GM18907 (cell line): Measurements from ENCODE around the gene MN1.

Source experiments
- ATAC-seq: cut with Tn5 transposase; IDR thresholded peaks from one replicate; pipeline ENCODE4 v1.9.1; 2021; ENCODE audit warnings: mild to moderate bottlenecking, moderate library complexity; ENCODE audit not compliant: unreplicated experiment

MN1 gene

DNA sequence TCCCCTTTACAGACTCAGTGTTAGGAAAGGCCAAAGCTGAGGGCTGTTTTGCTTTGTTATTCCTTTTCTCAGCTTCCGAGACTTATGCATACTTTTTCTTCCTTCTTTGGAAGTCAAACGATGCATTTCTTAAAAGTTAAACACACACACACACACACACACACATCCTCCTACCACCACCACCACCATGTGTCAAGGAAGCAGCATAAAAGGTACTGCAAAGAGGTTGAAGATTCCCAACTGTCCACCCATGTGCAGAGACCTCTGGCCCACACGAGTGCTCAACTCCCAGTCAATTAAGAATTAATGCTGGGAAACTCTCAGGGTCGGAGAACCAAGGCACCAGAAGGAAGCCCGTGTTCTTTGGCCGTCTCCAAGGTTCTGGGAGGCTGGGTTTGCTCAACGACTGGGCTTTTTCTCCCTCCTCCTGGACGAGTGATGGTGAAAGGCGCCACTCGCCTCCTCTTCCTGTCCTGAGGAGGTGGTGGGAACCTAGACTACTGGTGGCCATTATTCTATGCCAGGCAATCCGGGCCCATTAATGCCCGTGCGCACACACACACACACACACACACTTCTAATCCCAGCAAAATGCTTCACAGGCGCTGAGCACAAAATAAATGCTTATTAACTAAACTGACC, 15.1 kb downstream of the MN1 start:
- no peak for ATAC-seq

DNA sequence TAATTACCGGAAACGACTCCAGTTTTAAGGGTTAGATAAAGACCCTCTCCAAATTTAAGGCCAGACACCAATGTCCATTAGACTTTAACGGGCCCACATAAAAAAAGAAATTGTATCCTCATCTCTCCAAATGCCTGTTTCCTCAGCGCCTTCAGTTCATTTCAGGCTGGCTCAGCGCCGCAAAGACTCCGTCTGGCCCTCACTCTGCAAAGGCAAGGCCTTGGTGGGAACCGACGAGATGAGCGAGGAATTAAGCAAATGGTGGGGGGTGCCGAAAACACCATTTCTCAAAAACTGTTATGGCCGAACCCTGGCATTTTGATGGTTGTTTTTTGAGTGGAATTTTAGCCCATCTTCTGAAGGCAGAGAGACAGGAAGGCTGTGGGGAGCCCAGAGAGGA, 15.7 kb downstream of the MN1 start:
- no peak for ATAC-seq

DNA sequence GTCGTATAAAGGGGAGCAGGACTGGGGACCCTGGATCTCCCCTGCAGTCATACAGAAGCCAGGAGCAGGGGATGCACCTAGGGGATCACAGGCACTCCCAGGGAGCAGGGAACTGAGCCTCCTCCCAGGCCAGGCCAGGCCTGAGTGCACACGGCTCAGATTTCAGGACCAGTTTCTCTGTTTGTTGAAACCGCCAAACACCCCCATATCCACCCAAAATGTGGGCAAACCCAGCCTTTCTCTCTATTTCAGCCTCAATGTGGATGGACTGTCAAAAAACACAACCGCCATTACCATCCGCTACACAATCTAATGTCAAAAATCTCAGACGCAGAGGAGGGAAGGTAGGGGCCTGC, 17.5 kb downstream of the MN1 start:
- no peak for ATAC-seq

DNA sequence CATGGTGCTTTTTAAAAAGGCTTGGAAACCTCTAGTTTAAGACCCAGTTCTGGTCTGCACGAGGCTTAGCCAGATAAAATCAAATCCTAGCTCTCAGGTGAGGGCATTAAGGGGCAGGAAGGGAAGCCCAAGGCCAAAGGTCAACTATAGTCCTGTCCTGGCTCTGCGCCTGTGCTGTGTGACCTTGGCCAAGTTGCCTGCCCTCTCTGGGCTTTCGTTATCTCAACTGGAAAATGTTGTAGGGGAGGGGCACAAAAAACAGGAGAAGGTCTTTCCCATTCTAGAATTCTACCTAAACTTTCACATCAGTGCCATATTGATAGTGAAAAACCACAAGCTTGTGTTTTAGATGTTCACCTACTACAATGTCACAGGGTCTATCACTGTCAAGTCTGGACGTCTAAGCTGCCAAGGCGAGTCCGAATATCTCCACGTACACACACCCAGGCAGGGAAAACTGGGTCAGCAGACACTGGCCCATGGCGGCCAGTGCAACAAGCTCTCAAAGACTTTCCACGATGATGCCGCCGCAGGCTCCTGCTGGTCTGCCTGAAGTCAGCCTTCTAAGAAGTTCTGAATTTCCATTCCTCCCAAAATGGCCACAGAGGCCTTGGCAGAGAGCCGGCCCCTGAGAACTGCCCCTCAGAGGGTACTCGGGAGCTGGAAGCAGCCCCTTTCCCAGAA, 18.0 kb downstream of the MN1 start:
- no peak for ATAC-seq

DNA sequence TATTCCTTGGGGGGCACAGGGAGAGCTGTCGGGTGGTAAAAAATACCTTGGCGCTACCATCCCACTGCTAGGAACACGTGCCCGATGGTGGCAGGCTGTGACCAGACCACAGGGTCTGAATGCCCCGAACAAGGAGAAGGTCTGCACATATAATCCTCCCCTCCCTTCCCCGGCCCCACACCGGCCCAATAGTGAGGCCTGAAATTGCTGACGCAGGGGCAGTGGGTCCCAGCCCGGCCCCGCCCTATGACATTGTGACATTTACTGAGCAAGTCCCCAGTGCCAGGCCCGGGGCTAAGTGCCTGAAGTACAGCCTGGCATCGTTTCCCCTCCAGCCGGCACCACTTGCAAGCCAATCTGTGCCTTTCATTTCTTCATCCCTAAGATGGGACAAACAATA, 19.5 kb downstream of the MN1 start:
- no peak for ATAC-seq

DNA sequence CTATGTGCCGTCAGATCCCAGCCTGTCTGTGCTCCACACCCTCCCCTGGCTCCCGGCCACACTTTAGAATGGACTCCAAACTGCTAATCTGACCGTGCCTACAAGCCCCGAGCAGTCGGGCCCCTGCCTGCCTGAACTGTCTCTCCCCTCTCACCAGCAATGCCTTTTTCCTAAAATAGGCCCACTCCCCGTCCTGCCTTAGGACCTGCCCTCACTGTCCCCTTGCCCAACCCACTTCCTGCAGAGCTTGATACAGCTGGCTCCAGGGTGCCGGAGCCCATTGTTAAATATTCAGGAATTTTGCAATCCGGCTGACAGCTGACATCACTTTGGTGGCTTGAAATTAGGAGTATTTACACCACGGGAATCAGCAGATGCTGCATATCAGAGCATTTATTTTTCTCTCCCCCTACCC, 21.4 kb downstream of the MN1 start:
- ATAC-seq: no peak

DNA sequence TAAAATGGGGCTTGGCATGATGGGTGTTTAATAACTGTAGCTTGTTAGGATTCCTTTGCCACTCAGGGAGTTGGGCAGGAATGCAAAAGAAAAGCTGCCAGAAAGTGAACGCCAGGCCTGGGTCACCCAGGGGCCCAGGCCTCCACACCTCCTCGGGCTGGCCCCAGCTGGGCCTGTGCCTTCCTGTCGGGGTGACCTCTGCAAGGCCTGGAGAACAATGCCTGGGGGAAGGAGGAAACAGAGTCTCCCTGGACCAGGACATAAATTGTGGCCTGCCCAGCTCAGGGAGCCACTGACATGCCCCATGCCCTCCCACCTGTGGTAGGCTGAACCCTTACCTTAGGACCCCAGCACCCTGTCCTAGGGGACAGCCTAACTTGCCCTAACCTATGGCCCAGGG, 21.9 kb downstream of the MN1 start:
- no peak for ATAC-seq

DNA sequence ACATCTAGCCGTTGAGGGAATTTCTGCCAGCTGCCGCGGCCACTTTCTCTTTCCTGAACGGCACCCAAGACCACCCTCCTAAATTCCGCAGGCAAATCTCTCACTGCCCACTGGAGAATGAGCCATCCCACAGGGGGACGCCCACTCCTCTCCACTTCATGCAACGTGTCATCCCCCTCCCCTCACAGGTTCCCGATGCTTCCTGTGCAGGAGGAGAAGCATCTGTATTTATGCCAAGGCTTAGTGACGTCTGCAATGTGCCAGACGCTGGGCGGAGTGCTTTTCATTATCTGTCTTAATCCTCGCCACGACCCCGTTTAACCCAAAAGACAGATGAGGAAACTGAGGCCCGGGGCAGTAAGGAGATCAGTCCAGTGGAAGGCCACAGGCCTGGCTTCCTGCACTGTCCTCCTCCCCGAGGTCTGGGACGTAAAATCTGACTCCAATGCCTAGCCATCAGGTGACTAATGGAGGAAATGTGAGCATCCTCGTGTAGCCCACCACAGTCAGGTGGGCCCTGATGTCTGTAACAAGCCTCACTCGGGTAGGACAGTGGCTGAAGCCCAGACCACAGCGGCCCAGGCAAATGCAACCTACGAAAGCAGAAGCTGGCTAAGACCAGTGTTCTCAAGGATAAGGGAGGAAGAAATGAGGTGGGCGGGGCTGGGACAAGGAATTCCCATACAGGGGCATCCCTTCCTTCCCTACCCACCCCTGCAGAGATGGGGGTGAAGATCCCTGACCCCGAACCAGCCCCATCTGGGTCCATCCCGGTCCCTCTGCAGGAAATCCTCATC, 23.1 kb downstream of the MN1 start:
- no peak for ATAC-seq

DNA sequence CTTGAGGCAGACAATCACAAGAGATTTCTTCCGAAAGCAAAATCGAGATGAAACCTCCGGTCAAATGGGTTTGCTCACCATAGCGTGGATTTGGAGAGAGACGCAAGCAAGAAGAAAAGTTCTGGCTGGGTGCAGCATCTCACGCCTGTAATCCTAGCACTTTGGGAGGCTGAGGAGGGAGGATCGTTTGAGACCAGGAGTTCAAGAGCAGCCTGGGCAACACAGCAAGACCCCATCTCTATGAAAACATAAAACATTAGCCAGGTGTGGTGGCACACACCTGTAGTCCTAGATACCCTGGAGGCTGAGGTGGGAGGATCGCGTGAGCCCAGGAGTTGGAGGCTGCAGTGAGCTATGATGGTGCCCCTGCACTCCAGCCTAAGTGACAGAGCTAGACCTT, 24.4 kb downstream of the MN1 start:
- no peak for ATAC-seq

DNA sequence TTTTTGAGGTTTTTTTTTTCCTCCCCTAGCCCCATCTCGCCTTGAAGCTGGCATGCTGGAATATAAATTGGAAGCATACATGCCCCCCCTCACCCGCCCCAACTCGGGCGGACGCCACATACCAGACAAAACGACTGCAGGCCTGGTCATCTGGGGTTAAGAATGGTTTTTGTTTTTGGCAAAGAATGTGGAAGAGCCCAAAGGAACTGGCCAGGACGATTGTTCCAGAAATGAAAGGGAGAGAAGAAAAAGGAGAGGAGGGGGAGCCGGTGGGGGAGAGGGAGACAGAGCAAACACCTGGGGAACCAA, 25.0 kb downstream of the MN1 start:
- ATAC-seq: no peak

DNA sequence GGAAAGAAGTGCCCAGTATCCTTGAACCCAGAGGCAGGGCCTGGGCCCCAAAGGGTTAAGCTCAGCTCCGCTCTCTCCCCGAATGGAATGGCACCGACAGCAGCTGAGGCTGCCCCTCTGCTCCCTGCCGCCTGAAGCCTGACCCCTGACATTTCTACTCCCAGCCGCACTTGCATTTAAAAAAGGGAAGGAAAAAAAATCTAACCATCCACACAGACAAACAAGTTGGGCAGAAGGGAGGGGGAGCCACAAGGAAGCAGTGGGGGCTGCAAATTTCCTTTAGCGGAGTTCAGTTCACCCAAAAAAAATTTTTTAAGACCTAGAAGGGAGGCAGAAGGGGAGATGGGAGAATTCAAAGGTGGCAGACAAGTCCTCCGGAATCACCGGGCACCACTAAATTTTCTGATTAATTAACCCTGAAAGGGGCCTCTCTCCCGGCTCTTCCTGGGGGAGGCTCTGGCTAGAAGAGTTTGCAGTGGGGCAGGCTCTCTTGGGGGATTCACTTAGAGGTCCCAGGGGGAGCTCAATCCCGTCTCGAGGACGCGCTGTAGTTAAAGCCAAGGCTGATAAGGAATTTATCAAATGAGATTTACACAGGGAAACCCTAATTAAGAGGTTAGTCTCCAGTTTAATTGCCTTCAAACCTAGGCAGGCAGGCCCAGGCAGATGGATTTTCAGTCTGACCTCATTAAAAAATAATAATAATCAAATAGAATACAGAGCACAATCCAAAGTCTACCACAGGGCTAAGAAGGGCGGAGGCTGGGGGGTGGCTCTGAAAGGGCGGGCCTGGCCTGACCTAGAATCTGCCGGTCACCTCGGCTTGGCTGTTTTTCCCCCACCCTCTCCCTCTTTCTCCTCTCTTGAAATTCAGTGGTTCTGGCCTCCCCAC, 25.6 kb downstream of the MN1 start:
- ATAC-seq: no peak

DNA sequence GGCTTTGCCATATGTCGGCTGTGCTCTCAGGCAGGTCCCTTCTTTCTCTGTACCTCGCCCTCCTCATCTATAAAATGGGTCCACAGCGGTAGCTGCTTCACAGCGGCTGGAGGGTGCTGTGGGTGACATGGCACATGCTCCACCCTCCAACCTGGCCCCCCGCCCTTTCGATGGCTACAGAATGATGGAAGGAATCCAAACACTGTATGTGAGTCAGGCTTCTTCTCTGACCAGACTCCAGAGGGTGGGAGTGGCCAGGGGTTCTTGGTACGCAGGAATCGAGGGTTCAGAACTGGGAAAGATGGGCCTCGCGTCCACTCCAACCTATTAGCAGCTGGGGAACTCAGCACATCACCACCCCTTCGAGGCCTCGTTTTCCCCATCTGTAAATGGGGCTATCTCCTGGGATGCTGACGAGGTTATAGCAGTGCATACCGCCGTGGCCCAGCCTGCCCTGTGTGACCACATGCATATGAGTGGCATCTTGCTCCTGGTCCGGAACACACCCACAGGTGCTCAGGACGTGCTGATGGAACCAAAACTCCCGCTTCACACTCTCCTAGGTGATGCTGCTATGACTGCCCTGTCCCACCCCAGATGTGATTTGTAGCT, 26.4 kb downstream of the MN1 start:
- ATAC-seq: no peak

DNA sequence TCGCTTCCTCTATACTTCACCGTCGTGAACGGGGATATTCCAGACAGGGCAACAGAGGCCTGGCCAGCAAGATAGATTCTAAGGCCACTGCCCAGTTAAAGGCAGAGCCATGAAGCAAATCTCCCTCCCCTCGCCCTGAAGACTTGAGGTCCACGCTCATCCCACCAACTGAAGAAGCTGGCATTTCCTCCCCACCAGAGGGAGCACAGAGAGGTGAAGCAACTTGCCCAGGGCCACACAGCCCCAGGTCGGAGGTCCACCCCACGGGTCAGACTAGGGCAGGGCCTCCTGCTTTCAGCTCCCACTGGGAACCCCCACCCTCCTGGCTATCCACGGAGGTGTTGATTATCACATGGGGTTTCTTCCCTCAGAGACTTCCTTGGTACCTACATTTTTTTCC, 27.4 kb downstream of the MN1 start:
- ATAC-seq: no peak

DNA sequence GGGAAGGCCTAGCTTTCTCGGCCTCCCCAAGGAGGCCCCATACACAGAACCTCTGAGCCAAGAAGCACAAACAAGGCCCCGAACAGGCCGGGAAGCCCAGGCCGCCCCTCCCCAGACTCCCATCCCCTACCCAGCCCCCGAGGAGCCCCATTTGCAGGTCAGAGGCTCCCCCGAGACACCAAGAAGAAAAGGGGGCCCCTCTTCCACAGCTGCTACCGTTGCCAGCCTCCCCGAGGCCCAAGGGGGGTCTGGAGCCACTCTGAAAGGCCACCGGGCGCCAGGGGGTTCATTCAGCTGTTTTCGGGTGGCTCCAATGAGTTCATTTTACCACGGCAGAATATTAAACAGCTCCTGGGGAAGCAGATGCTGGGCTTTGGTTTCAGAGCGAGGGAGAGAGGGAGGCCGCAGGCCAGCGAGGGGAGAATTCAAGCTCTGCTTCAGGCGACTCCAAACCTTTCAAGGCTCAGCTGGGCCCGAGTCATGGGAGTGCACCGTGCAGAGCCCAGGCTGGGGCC, 28.5 kb downstream of the MN1 start:
- ATAC-seq: no peak

DNA sequence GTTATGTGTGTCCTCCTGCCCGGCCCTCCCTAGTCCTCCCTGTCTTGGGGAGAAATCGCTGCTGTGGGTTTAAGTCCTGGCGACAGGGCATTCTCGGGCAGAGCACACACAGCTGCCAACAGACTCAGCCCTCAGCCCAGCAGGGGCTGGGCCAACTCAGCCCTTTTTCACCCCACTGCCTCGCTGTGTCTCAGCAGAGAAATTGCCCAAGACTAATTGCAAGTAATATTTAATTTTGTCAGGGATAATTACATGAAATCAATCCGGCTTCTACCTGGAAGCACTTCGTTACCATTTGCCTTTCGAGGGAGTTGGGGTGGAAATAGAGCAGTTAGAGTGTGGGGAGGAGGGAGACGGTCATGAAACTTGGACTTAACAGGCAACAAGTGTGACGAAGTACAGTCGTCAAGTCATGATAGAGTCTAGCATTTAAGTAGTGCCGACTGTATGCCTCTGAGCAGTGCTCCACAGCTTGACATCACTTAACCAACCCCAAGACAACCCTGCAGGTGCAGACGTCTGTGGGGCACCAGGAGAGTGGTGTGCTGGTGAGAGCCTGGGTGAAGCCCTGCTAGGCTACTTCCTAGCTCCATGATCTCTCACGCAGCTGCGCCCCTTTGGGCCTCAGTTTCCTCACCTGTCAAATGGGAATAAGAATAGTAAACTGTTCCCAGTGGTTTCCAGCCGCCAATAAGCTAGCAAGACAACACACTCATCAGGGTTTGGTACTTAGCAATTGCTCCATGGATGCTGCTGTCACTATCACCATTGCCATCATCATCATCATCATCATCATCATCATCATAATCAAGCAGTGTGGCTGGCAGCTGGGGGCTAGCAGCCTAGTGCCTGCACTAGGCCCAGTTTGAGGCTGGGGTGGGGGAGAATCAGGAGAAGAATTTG, 29.2 kb downstream of the MN1 start:
- ATAC-seq: no peak

DNA sequence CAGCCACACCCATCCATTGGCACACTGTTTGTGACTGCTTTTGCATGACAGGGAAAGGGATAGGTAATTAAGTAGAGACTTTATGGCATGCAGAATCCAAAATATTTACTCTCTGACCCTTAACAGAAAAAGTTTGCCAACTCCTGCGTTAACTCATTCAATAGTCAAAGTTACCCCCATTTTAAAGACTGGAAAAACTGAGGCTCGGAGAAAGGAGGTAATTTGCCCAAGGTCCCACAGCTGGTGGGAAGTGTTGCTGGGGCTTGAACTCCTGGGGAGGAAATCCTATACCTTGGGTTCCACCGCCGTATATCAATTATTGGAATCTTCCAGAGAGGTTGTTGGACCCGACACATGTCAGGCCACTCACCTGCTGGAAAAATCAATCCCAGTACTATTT, 29.9 kb downstream of the MN1 start:
- no peak for ATAC-seq

DNA sequence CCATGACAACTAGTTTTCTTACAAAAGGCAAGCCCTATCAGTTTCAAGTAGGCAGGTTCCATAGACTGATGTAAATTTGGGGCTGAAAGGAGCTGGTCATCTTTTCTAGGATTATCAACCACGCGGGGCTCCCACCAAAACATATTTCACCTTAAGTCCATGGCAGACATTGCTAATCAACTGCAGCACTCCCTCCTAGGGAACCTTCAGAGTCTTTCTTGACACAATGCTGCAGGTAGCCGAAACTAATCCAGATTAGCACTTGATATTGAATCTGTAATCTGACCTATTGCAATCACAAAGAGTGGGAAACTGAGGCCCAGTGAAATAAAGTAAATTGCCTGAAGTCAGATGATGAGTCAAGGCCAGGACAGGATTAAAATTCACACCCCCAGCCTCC, 32.5 kb downstream of the MN1 start:
- ATAC-seq: no peak

DNA sequence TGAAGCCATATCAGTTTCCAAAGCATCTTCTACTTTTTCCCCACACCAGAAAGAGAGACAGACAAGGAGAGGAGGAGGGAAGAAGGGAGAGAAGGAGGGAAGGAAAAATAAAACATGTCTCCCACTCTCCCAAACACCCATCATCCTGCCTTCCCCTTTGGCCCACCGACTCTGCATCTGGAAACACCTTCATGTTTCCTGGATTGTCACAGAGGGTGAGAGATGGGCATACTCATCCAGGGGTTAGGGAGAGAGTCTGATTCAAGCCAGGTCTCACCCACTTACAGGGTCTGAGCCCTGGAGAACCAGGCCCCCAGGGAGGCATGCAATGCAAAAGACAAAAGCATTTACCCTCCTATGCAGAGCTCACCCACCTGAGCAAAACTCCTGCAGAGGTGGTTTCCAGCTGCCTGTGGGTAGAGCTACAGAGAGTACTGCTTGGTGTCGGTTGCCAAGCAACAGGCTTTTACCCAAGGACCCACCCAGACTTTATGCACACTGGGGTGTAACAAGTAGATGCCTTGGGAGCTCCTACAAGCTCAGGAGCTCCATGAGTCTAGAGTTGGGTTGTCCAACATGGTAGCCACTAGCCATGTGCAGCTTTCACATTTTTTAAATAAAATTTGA, 33.4 kb downstream of the MN1 start:
- ATAC-seq: no peak

DNA sequence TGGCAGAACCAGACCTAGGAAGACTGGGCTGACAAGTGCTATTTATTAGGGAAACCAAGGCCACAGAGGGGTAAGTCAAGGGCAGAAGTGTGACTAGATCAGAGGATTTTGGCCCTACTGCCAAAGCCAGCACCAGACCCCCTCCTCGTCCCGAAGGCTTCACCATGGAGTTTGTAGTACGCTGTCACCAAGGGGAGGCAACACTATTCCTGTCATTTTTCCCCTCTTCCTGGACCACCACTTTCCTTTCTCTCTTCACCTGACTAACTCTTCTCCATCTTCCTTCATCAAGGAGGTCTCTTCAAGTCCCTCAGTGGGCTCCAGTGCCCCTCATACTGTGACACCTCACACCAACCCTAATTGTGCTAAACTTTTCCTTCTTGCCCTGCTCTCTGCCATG, 34.9 kb downstream of the MN1 start:
- no peak for ATAC-seq
